GM21529 (cell line): ENCODE data around the gene PEA15.

Experiments
- ATAC-seq: cut with Tn5 transposase; IDR thresholded peaks from one replicate; pipeline ENCODE4 v1.9.1; 2021; ENCODE audit not compliant: unreplicated experiment

PEA15 gene, protein sequence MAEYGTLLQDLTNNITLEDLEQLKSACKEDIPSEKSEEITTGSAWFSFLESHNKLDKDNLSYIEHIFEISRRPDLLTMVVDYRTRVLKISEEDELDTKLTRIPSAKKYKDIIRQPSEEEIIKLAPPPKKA

GRCh38 chr1:160205242-160206035 lies at the start of gene PEA15:
PEA15 (plus strand) TSS chr1:160205384; CDS start chr1:160211545, 6,161 bp downstream.
- ATAC-seq = peak; percentile 48

DNA sequence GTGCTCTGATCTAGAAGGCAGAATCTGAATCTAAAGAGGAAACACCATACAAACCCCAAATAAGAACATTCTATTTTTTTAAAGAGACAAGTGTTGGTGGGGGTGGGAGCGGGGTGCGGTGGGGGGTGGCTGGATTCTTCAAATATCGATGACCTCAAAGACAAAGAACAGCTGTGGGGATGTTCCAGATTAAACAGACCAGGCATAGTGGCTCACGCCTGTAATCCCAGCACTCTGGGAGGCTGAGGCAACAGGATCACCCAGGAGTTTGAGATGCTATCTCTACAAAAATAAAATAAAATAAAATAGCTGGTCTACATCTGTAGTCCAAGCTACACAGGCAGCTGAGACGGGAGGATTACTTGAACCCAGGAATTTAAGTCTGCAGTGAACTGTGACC lies 48.8 kb upstream of the PEA15 start:
- ATAC-seq = no peak

GRCh38 chr1:160157174-160157573 lies 48.0 kb upstream of the PEA15 start:
- no peak for ATAC-seq

DNA sequence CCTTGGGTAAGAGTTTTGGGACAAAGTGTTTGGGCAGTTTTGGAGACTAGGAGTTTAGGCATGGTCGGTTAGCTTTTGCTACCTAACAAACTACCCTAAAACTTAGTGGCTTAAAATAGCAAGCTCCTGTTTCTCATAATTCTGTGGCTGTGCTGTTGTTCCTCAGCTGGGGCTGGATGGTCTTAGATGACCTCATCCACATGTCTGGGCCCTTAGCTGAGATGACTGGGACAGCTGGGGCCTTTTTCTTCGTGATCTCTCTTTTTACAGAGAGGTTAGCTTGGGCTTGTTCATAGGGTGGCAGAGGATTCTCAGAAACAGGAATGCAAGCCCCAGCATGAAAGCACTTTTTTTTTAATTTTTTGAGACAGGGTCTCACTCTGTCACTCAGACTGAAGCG lies 47.2 kb upstream of the PEA15 start:
- ATAC-seq = no peak

DNA sequence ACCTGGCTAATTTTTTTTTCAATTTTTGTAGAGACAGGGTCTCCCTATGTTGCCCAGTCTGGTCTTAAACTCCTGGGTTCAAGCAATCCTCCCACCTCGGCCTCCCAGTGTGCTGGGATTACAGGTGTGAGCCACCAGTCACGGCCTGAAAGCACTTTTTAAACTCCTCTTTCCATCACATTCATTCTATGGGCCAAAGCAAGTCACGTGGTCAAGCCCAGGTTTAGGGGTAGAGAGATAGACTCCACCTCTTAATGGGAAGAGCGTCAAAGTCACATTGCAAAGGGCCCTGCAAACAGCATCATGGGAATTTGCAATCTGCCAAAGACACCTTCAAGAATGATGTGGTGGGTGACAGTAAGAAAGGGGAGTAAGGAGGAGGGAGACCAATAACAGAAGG lies 46.6 kb upstream of the PEA15 start:
- no peak for ATAC-seq

GRCh38 chr1:160159846-160160245 lies 45.3 kb upstream of the PEA15 start:
- ATAC-seq = no peak

GRCh38 chr1:160161965-160162705 lies 43.0 kb upstream of the PEA15 start:
- ATAC-seq = no peak

GRCh38 chr1:160162931-160163330 lies 42.3 kb upstream of the PEA15 start:
- no peak for ATAC-seq

DNA sequence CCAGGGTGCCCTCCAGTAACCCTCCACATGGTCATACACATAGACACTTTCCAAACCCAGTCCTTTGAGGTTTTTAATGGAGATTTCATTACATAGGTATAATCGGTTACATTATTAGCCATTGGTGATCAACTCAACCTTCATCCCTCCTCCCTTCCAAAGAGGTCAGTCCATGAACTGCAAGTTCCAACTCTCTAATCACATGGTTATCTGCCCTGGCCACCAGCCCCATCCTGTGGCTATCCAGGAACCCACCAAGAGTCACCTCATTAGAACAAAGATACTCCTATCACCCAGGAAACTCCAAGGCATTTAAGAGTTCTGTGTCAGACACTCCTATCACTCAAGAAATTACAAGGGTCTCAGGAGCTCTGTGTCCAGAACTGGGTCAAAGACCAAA lies 41.6 kb upstream of the PEA15 start:
- ATAC-seq = no peak

DNA sequence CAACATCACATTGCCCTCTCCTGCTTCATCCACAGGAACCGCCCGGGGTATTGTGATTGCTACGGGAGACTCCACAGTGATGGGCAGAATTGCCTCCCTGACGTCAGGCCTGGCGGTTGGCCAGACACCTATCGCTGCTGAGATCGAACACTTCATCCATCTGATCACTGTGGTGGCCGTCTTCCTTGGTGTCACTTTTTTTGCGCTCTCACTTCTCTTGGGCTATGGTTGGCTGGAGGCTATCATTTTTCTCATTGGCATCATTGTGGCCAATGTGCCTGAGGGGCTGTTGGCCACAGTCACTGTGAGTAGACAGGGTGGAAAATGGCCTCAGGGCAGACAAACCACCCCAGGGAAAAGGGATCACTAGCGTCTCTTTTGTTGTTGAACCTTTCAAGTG lies 41.1 kb upstream of the PEA15 start:
- no peak for ATAC-seq

DNA sequence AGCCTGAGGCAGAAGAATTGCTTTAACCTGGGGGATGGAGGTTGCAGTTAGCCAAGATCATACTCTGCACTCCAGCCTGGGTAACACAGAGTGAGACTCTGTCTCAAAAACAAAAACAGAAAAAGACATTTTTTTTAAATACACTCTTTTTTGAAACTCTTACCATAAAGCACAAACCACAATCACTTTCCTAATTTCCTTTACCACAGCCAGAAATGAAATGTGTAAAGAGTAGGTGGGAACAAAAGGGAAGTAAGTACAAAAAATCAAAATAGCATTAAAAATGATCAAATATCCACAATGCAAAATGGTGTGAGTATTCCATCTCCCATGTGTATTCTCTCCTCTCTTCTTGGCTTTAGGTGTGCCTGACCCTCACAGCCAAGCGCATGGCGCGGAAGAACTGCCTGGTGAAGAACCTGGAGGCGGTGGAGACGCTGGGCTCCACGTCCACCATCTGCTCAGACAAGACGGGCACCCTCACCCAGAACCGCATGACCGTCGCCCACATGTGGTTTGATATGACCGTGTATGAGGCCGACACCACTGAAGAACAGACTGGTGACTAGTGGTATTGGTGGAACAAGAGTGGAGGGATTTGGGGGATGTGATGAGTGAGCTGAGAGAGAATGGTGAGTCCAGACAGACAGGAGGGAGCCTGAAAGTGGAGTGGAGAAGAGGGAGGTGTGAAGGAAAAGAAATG lies 38.9 kb upstream of the PEA15 start:
- no peak for ATAC-seq

DNA sequence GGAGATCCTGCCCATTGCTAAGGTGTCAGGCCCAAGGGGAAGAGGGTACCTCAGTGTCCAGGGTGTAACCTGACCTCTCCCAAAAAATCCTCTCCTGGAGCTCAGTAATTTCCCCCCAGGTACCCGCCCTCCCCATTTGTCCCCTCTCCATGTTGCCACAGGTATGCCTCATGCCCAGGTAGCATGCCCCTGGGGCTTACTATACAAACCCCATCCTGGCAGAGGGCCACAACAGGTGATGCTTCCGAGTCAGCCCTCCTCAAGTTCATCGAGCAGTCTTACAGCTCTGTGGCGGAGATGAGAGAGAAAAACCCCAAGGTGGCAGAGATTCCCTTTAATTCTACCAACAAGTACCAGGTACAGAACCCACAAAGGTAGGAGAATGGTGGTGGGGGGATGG lies 38.1 kb upstream of the PEA15 start:
- ATAC-seq = no peak

- ATAC-seq = no peak
These were observed 37.6 kb upstream of the PEA15 start for GRCh38 chr1:160167580-160167979.

DNA sequence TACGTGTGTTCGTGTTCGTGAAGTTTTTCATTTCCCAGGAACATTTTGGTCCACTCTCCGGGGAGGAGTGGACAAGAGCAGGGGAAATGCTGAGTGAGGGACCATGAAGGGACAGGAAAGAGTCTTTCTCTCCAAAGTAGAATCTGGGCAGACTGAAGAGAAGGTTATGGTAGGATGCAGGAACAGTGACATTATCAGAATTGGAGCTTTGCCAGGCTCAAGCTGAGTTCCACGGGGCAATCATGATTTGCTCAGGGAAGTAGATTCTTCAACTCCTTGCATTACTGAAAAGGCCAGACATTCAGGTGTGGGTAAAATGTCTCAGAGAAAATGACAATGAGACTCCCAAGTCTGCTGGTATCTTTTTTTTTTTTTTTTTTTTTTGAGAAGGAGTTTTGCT lies 37.2 kb upstream of the PEA15 start:
- no peak for ATAC-seq

DNA sequence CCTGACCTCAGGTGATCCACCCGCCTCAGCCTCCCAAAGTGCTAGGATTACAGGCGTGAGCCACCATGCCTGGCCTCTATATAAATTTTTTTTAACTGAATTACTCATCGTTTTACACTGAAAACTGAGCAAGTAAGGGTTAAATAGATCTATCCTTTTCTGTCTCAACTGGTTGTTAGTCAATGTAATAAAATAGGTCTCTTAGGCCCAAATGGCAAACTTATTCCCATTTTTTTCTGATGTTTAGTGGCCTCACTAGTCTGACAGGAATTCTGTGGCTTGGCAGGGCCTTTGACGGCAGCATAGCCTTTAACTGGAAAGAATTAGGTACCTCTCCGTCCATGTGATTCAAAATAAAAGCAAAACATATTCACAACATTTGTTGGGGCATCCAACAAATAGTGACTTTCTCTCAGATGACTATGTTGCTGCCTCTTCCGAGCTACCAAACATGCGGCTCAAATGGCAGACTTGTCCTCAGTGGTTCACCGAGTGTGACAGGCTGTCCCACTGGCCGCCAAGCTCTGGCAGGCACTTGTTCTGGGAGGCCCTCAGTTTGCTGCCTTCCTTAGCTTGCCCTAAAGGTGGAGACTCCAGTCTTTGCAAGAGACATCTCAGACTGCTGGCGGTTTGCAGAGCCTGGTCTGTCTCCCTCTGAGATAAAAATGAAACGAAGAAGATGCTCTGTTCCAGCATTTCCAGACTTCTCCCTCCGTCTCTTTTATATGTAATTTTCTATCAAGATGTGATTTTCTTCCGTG lies 36.4 kb upstream of the PEA15 start:
- no peak for ATAC-seq

DNA sequence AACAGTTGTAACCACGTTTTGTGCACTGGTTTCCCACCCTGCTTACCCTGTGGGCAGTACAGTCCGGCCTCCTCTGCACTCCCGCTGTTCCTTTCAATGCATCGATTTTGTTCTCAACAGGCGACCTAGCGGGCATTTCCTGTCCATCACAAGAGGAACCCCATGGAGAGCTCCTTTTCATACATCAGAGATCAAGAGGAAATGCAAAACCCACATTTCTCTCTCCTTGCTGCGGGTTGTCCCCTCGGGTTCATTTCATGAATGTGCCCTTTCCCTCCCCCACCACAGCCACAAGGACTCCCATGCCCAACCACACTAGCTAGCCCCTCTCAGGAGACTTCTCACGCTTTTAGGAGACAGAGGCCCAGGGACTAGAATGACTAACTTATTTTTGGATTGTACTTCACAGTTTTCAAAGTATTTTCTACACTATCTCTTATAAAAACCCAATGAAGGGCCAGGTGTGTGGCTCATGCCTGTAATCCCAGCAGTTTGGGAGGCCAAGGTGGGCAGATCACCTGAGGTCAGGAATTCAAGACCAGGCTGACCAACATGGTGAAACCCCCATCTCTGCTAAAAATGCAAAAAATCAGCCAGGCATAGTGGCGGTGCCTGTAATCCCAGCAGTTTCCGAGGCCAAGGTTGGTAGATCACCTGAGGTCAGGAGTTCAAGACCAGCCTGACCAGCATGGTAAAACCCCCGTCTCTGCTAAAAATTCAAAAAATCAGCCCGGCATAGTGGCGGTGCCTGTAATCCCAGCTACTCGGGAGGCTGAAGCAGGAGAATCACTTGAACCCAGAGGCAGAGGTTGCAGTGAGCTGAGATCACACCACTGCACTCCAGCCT lies 35.4 kb upstream of the PEA15 start:
- peak; percentile 78 for ATAC-seq

GRCh38 chr1:160171354-160171753 lies 33.8 kb upstream of the PEA15 start:
- ATAC-seq = no peak

GRCh38 chr1:160171980-160172379 lies 33.2 kb upstream of the PEA15 start:
- no peak for ATAC-seq

DNA sequence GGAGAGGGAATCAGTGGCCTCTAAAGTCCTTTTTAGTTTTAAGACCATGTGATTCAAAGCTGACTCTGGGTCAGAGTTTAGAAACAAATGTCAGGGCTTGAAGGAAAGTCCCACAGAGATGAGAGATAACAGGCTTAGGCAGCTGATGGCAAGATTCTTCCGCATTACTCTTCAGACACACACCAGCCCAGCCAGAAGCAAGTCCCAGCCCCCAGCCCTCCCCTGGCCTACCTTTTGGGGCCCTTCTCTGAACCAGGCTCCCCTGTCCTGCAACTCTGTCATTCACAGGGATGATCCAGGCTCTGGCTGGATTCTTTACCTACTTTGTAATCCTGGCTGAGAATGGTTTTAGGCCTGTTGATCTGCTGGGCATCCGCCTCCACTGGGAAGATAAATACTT lies 28.0 kb upstream of the PEA15 start:
- no peak for ATAC-seq

DNA sequence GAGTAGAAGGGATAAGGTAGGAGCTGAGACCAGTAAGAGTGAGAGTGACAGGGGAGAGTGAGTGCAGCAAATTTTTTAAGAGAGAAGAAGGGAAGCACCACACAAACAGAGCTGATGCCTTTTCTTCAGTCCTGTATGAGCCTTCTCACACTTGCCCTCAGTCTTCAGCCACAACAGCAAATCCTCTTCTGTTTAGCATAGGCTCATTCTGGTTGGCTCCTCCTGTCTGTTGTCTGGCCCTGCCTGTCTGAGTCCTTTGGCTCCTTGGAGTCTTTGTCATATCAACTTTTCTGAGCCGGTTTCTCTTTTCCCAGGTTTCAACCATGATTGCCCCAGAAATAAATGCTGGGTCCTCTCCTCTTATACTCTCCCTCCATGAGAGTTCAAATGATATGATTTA lies 27.5 kb upstream of the PEA15 start:
- ATAC-seq = no peak
